GM12801 (cell line): ENCODE data around the gene TTYH1.

ENCODE experiments used
- CTCF ChIP-seq: IDR thresholded peaks from one replicate; pipeline ENCODE4 v1.5.1; 2011; ENCODE audit warnings: control low read depth; ENCODE audit not compliant: insufficient read length; ENCODE audit errors: extremely low read depth

TTYH1 gene

GRCh38 chr19:54408456-54409026 is 6.7 kb upstream of the TTYH1 start:
- TF ChIP-seq CTCF: no peak

GRCh38 chr19:54411033-54411432 is 4.2 kb upstream of the TTYH1 start:
- no peak for TF ChIP-seq CTCF

- no peak for TF ChIP-seq CTCF
Observed at GRCh38 chr19:54412877-54413276, 2.4 kb upstream of the TTYH1 start.

- TF ChIP-seq CTCF: no peak
Observed at GRCh38 chr19:54414156-54414555, 1.1 kb upstream of the TTYH1 start.

- TF ChIP-seq CTCF: no peak
Observed at GRCh38 chr19:54415901-54416673, 823 bp downstream of the TTYH1 start.

- TF ChIP-seq CTCF: no peak
Observed at GRCh38 chr19:54416695-54417491, 1.6 kb downstream of the TTYH1 start.
